GM10248 (cell line): ENCODE measurements around the gene SEMA3C.

Source experiments
- CTCF ChIA-PET: fragments of 300-600 bp; sonication (Branson Sonifier 250); formaldehyde crosslinking; extraction: SDS; loops from one replicate; lab custom pipeline; 2021; ENCODE audit warnings: antibody characterized with exemption; lab: Yijun Ruan, JAX
- POLR2A ChIA-PET: fragments of 350-650 bp; sonication (Branson Sonifier 250); formaldehyde crosslinking; extraction: SDS; loops from one replicate; lab custom pipeline; 2020; ENCODE audit warnings: antibody characterized with exemption; lab: Yijun Ruan, JAX
- DNase-seq: peaks from one replicate; pipeline ENCODE4 v3.0.0; 2012; ENCODE audit errors: extremely low spot score
- CTCF ChIP-seq: IDR thresholded peaks from 2 replicates; pipeline ENCODE4 v1.5.1; 2012; ENCODE audit warnings: mild to moderate bottlenecking, low read depth; ENCODE audit errors: extremely low read depth, missing control alignments, control extremely low read depth

SEMA3C gene

GRCh38 chr7:80815733-80816132 is 103.1 kb downstream of the SEMA3C start:
- ChIA-PET CTCF (no interaction called here), POLR2A (no interaction called here)
- no peak for TF ChIP-seq CTCF
- no peak for DNase-seq

- POLR2A ChIA-PET, result no interaction called here
- CTCF ChIA-PET, result no interaction called here
- TF ChIP-seq CTCF, result no peak
- DNase-seq, result no peak
These were observed 109.3 kb downstream of the SEMA3C start for GRCh38 chr7:80809545-80809944.

GRCh38 chr7:80807166-80807900 is 111.5 kb downstream of the SEMA3C start:
- CTCF ChIA-PET, result interaction anchor here (0.8 to 1.6 kb wide), 3 partner anchors 11 to 22 kb away, joined by 3 to 4 read pairs (median 4); no protein-coding TSS in a partner anchor
- DNase-seq, result no peak
- TF ChIP-seq CTCF, result no peak
- POLR2A ChIA-PET, result no interaction called here

GRCh38 chr7:80806663-80807062 is 112.2 kb downstream of the SEMA3C start:
- no peak for TF ChIP-seq CTCF
- DNase-seq, result no peak
- POLR2A ChIA-PET, result no interaction called here
- CTCF ChIA-PET, result interaction anchor here (0.8 to 1.6 kb wide), 3 partner anchors 12 to 22 kb away, joined by 3 to 4 read pairs (median 4); no protein-coding TSS in a partner anchor

- ChIA-PET POLR2A (no interaction called here), CTCF (no interaction called here)
- no peak for DNase-seq
- no peak for TF ChIP-seq CTCF
These were observed 114.3 kb downstream of the SEMA3C start for GRCh38 chr7:80804589-80804988.

GRCh38 chr7:80802527-80802926 is 116.3 kb downstream of the SEMA3C start:
- DNase-seq, result no peak
- ChIA-PET CTCF (no interaction called here), POLR2A (no interaction called here)
- no peak for TF ChIP-seq CTCF
